Effector memory CD4-positive, alpha-beta T cell (primary cell): ENCODE results near the gene CCDC71L.

Experiments used
- DNase-seq, 3 donors: peaks; one replicate each; pipeline ENCODE4 v3.0.0-alpha.2; 2020
- H3K27ac ChIP-seq: 2 replicates; pipeline ENCODE4 v1.7.0; 2013; ENCODE audit warnings: mild to moderate bottlenecking, low read length, moderate library complexity; ENCODE audit not compliant: insufficient read depth, poor library complexity, severe bottlenecking
- H3K27me3 ChIP-seq: replicated peaks from 2 replicates; pipeline ENCODE4 v1.7.0; 2013; ENCODE audit warnings: mild to moderate bottlenecking, low read length; ENCODE audit not compliant: insufficient read depth, control insufficient read depth, poor library complexity, severe bottlenecking
- H3K36me3 ChIP-seq: 2 replicates; pipeline ENCODE4 v1.7.0; 2013; ENCODE audit warnings: mild to moderate bottlenecking, low read length, moderate library complexity; ENCODE audit not compliant: control insufficient read depth, insufficient read depth
- H3K4me1 ChIP-seq: 2 replicates; pipeline ENCODE4 v1.7.0; 2013; ENCODE audit warnings: low read length, mild to moderate bottlenecking; ENCODE audit not compliant: control insufficient read depth, insufficient read depth, poor library complexity, severe bottlenecking
- H3K4me3 ChIP-seq: 2 replicates; pipeline ENCODE4 v1.7.0; 2013; ENCODE audit warnings: low read length, low read depth, mild to moderate bottlenecking; ENCODE audit not compliant: insufficient read depth, poor library complexity, severe bottlenecking
- H3K9me3 ChIP-seq: 2 replicates; pipeline ENCODE4 v1.7.0; 2013; ENCODE audit warnings: mild to moderate bottlenecking, low read length, moderate library complexity; ENCODE audit not compliant: control insufficient read depth

Gene CCDC71L

GRCh38 chr7:106658316-106659165, 2.4 kb downstream of the CCDC71L start:
- H3K27me3 ChIP-seq = no peaks in the 10 kb centered on the region
- H3K9me3 ChIP-seq = no peaks in the 10 kb centered on the region
- H3K36me3 ChIP-seq = no peaks in the 10 kb centered on the region
- peaks cover 13% of the 10 kb centered on the region for H3K4me1 ChIP-seq
- H3K4me3 ChIP-seq = no peak overlapping the region
- H3K27ac ChIP-seq = no peak overlapping the region
- DNase-seq = no peak

- DNase-seq = no peak
- Histone ChIP-seq H3K4me3 (no peak overlapping the region), H3K36me3 (no peaks in the 10 kb centered on the region), H3K9me3 (no peaks in the 10 kb centered on the region), H3K4me1 (peaks cover 13% of the 10 kb centered on the region), H3K27me3 (no peaks in the 10 kb centered on the region), H3K27ac (no peak overlapping the region)
These were observed 3.6 kb downstream of the CCDC71L start for GRCh38 chr7:106657085-106657991.

- Histone ChIP-seq H3K4me1 (peaks cover 13% of the 10 kb centered on the region), H3K27me3 (no peaks in the 10 kb centered on the region), H3K36me3 (no peaks in the 10 kb centered on the region), H3K4me3 (no peak overlapping the region), H3K9me3 (no peaks in the 10 kb centered on the region), H3K27ac (no peak overlapping the region)
- DNase-seq = no peak
These were observed 5.1 kb downstream of the CCDC71L start for GRCh38 chr7:106655703-106656498.

- H3K4me1 ChIP-seq = peaks cover 2% of the 10 kb centered on the region
- H3K4me3 ChIP-seq = no peak overlapping the region
- H3K27ac ChIP-seq = no peak overlapping the region
- no peak for DNase-seq
- H3K9me3 ChIP-seq = no peaks in the 10 kb centered on the region
- H3K27me3 ChIP-seq = no peaks in the 10 kb centered on the region
- no peaks in the 10 kb centered on the region for H3K36me3 ChIP-seq
These were observed 7.5 kb downstream of the CCDC71L start for GRCh38 chr7:106653488-106653887.

GRCh38 chr7:106652909-106653308, 8.0 kb downstream of the CCDC71L start:
- DNase-seq = no peak
- H3K4me1 ChIP-seq = no peaks in the 10 kb centered on the region
- H3K36me3 ChIP-seq = no peaks in the 10 kb centered on the region
- no peak overlapping the region for H3K27ac ChIP-seq
- H3K9me3 ChIP-seq = no peaks in the 10 kb centered on the region
- no peak overlapping the region for H3K4me3 ChIP-seq
- no peaks in the 10 kb centered on the region for H3K27me3 ChIP-seq

GRCh38 chr7:106652092-106652491, 8.9 kb downstream of the CCDC71L start:
- Histone ChIP-seq H3K4me3 (no peak overlapping the region), H3K27me3 (no peaks in the 10 kb centered on the region), H3K4me1 (no peaks in the 10 kb centered on the region), H3K27ac (no peak overlapping the region), H3K9me3 (no peaks in the 10 kb centered on the region), H3K36me3 (no peaks in the 10 kb centered on the region)
- DNase-seq = no peak

GRCh38 chr7:106646256-106646655, 14.7 kb downstream of the CCDC71L start:
- H3K9me3 ChIP-seq = no peaks in the 10 kb centered on the region
- H3K4me3 ChIP-seq = no peak overlapping the region
- H3K27me3 ChIP-seq = no peaks in the 10 kb centered on the region
- DNase-seq = no peak
- no peaks in the 10 kb centered on the region for H3K4me1 ChIP-seq
- H3K36me3 ChIP-seq = no peaks in the 10 kb centered on the region
- H3K27ac ChIP-seq = no peak overlapping the region

GRCh38 chr7:106644999-106645398, 16.0 kb downstream of the CCDC71L start:
- Histone ChIP-seq H3K27ac (no peak overlapping the region), H3K36me3 (no peaks in the 10 kb centered on the region), H3K9me3 (no peaks in the 10 kb centered on the region), H3K4me1 (no peaks in the 10 kb centered on the region), H3K4me3 (no peak overlapping the region), H3K27me3 (no peaks in the 10 kb centered on the region)
- DNase-seq = no peak

GRCh38 chr7:106643216-106644000, 17.6 kb downstream of the CCDC71L start:
- Histone ChIP-seq H3K9me3 (no peaks in the 10 kb centered on the region), H3K4me1 (no peaks in the 10 kb centered on the region), H3K27me3 (no peaks in the 10 kb centered on the region), H3K36me3 (no peaks in the 10 kb centered on the region), H3K27ac (no peak overlapping the region), H3K4me3 (no peak overlapping the region)
- no peak for DNase-seq
